H1 (cell line): ENCODE measurements around the gene ATXN1L. TPM values are rescaled to one million over a fixed set of nuclear protein-coding genes. Genes with fewer than 3 reads are reported as not detected.

Experiments used
- CTCF ChIA-PET: fragments of 300-600 bp; sonication (Branson Sonifier 250); formaldehyde crosslinking; loops from one replicate; lab custom pipeline; 2021; ENCODE audit not compliant: partially characterized antibody; lab: Charles Lee
- POLR2A ChIA-PET: fragments of 300-600 bp; sonication (Branson Sonifier 250); formaldehyde crosslinking; loops from one replicate; lab custom pipeline; 2021; ENCODE audit warnings: inconsistent platforms; ENCODE audit not compliant: partially characterized antibody; lab: Charles Lee
- DNase-seq, 2 experiments: peaks; one replicate each; pipeline versions ENCODE4 v3.0.0 to v3.0.0-alpha.2; 2010 to 2022; ENCODE audit warnings: low spot score in 2 of 2, low read depth in 1 of 2, mixed read lengths in 1 of 2
- FAIRE-seq: peaks from 2 replicates; lab custom pipeline; 2011; peaks lifted over from hg19 to GRCh38; lab: Jason Lieb, UNC
- H2AFZ ChIP-seq: 2 replicates; pipeline ENCODE4 v1.8.1; 2012; ENCODE audit warnings: low read length, inconsistent platforms
- H2AK5ac ChIP-seq: 2 replicates; pipeline ENCODE4 v1.6.1; 2013; ENCODE audit warnings: low read depth, low read length
- H2BK120ac ChIP-seq: replicated peaks from 2 replicates; pipeline ENCODE3; 2013; ENCODE audit warnings: low read depth, low read length, inconsistent platforms
- H2BK12ac ChIP-seq: 2 replicates; pipeline ENCODE4 v1.6.1; 2013; ENCODE audit warnings: low read depth, low read length
- H2BK15ac ChIP-seq: 2 replicates; pipeline ENCODE4 v1.6.1; 2013; ENCODE audit warnings: low read length
- H2BK20ac ChIP-seq: 2 replicates; pipeline ENCODE4 v1.6.1; 2013; ENCODE audit warnings: low read length
- H2BK5ac ChIP-seq: 2 replicates; pipeline ENCODE4 v1.6.1; 2013; ENCODE audit warnings: low read depth, low read length
- H3K14ac ChIP-seq: 2 replicates; pipeline ENCODE4 v1.6.1; 2013; ENCODE audit warnings: inconsistent platforms; ENCODE audit not compliant: insufficient read length
- H3K18ac ChIP-seq: 2 replicates; pipeline ENCODE4 v1.6.1; 2013; ENCODE audit warnings: low read length; ENCODE audit errors: extremely low read depth
- H3K23ac ChIP-seq: 2 replicates; pipeline ENCODE4 v1.6.1; 2013; ENCODE audit warnings: inconsistent platforms; ENCODE audit not compliant: insufficient read length
- H3K23me2 ChIP-seq: 2 replicates; pipeline ENCODE4 v1.6.1; 2013; ENCODE audit warnings: low read depth, low read length
- H3K27ac ChIP-seq: 2 replicates; pipeline ENCODE4 v1.6.1; 2011; ENCODE audit warnings: low read depth, low read length, inconsistent platforms
- H3K27me3 ChIP-seq, 4 experiments: replicated peaks in 1 of 4; 1 replicate in 1 of 4; 2 replicates in 3 of 4; pipeline versions ENCODE4 v1.6.1 to v1.8.1; 2011 to 2013; ENCODE audit warnings: low read length in 3 of 4, mild to moderate bottlenecking in 3 of 4, inconsistent platforms in 2 of 4, mixed read lengths in 2 of 4, moderate library complexity in 1 of 4; ENCODE audit not compliant: control insufficient read depth in 3 of 4, insufficient read depth in 3 of 4; ENCODE audit errors: extremely low read depth in 1 of 4
- H3K36me3 ChIP-seq, 4 experiments: 2 replicates each; pipeline versions ENCODE4 v1.6.1 to v1.8.1; 2011 to 2013; ENCODE audit warnings: mild to moderate bottlenecking in 4 of 4, low read length in 3 of 4, moderate library complexity in 2 of 4, control low read depth in 1 of 4, inconsistent platforms in 1 of 4; ENCODE audit not compliant: insufficient read depth in 4 of 4, control insufficient read depth in 2 of 4
- H3K4ac ChIP-seq: replicated peaks from 2 replicates; pipeline ENCODE3; 2013; ENCODE audit warnings: low read length, low read depth, mixed read lengths, inconsistent platforms; ENCODE audit not compliant: insufficient read length
- H3K4me1 ChIP-seq, 4 experiments: replicated peaks in 1 of 4; 1 replicate in 1 of 4; 2 replicates in 3 of 4; pipeline versions ENCODE4 v1.6.1 to v1.8.1; 2011 to 2013; ENCODE audit warnings: low read length in 3 of 4, inconsistent platforms in 2 of 4, mixed read lengths in 1 of 4; ENCODE audit not compliant: insufficient read depth in 4 of 4, control insufficient read depth in 3 of 4
- H3K4me2 ChIP-seq, 2 experiments: 2 replicates each; pipeline versions ENCODE4 v1.6.1 to v1.8.1; 2011 to 2013; ENCODE audit warnings: low read depth in 2 of 2, low read length in 2 of 2, control low read depth in 1 of 2, inconsistent platforms in 1 of 2, mild to moderate bottlenecking in 1 of 2; ENCODE audit not compliant: insufficient read depth in 1 of 2
- H3K4me3 ChIP-seq, 4 experiments: fragments of 200-600, 300-600 bp in 1 of 4; sonication (generic), shearing (Covaris generic), sonication (Bioruptor Twin) in 1 of 4; 2 replicates each; pipeline versions ENCODE4 v1.5.1 to v1.8.1; 2011 to 2016; ENCODE audit warnings: low read length in 4 of 4, low read depth in 3 of 4, control low read depth in 2 of 4, inconsistent platforms in 2 of 4, mild to moderate bottlenecking in 2 of 4, mixed read lengths in 1 of 4, moderate library complexity in 1 of 4; ENCODE audit not compliant: insufficient read depth in 2 of 4; ENCODE audit errors: extremely low read depth in 1 of 4
- H3K56ac ChIP-seq: replicated peaks from 2 replicates; pipeline ENCODE3; 2013; ENCODE audit warnings: low read depth, mild to moderate bottlenecking, mixed read lengths, low read length, inconsistent platforms; ENCODE audit not compliant: insufficient read length
- H3K79me1 ChIP-seq: 2 replicates; pipeline ENCODE4 v1.6.1; 2013; ENCODE audit warnings: low read depth, low read length, control low read depth
- H3K79me2 ChIP-seq, 2 experiments: 2 replicates each; pipeline versions ENCODE4 v1.6.1 to v1.8.1; 2012 to 2013; ENCODE audit warnings: low read length in 2 of 2, mild to moderate bottlenecking in 2 of 2, inconsistent platforms in 1 of 2; ENCODE audit not compliant: insufficient read depth in 2 of 2, control insufficient read depth in 1 of 2
- H3K9ac ChIP-seq, 4 experiments: replicated peaks in 1 of 4; 1 replicate in 1 of 4; 2 replicates in 3 of 4; pipeline versions ENCODE4 v1.6.1 to v1.8.1; 2011 to 2013; ENCODE audit warnings: low read depth in 3 of 4, low read length in 3 of 4, control low read depth in 2 of 4, mild to moderate bottlenecking in 2 of 4, moderate library complexity in 2 of 4, inconsistent platforms in 1 of 4; ENCODE audit errors: extremely low read depth in 1 of 4
- H3K9me3 ChIP-seq, 2 experiments: 2 replicates each; pipeline versions ENCODE4 v1.6.1 to v1.8.1; 2012 to 2013; ENCODE audit warnings: mild to moderate bottlenecking in 2 of 2, moderate library complexity in 2 of 2, control low read depth in 1 of 2, inconsistent platforms in 1 of 2, low read depth in 1 of 2, low read length in 1 of 2, mixed read lengths in 1 of 2; ENCODE audit not compliant: insufficient read depth in 2 of 2
- H4K20me1 ChIP-seq, 2 experiments: replicated peaks in 1 of 2; 2 replicates each; pipeline versions ENCODE3 to v1.8.1; 2011 to 2013; ENCODE audit warnings: inconsistent platforms in 2 of 2, low read length in 2 of 2, mild to moderate bottlenecking in 1 of 2; ENCODE audit not compliant: insufficient read depth in 2 of 2, control insufficient read depth in 1 of 2
- H4K5ac ChIP-seq: 2 replicates; pipeline ENCODE4 v1.6.1; 2013; ENCODE audit warnings: low read length, low read depth, mixed read lengths, inconsistent platforms; ENCODE audit not compliant: insufficient read length
- H4K8ac ChIP-seq: 2 replicates; pipeline ENCODE4 v1.8.0; 2013; ENCODE audit warnings: mild to moderate bottlenecking, moderate library complexity, low read length, inconsistent platforms; ENCODE audit not compliant: insufficient read depth; ENCODE audit errors: extremely low read depth
- H4K91ac ChIP-seq: replicated peaks from 2 replicates; pipeline ENCODE3; 2013; ENCODE audit warnings: low read length, mixed read lengths, inconsistent platforms; ENCODE audit not compliant: insufficient read length
- ATF3 ChIP-seq: IDR thresholded peaks from 2 replicates; pipeline ENCODE4 v1.6.1; 2011; ENCODE audit warnings: low read depth, mild to moderate bottlenecking, low read length; ENCODE audit not compliant: insufficient read depth
- BCL11A ChIP-seq, 2 experiments: IDR thresholded peaks; one replicate each; pipeline ENCODE4 v1.6.1; 2011; ENCODE audit warnings: low read depth in 2 of 2, low read length in 2 of 2, mild to moderate bottlenecking in 2 of 2
- JUN ChIP-seq: IDR thresholded peaks from 2 replicates; pipeline ENCODE4 v1.6.1; 2011; ENCODE audit warnings: low read depth, mild to moderate bottlenecking, improper control_type of control experiment, low read length
- NRF1 ChIP-seq: IDR thresholded peaks from 2 replicates; pipeline ENCODE4 v1.6.1; 2011; ENCODE audit warnings: mild to moderate bottlenecking, low read depth, low read length, improper control_type of control experiment
- RBBP5 ChIP-seq: IDR thresholded peaks from 2 replicates; pipeline ENCODE4 v1.7.1; 2012; ENCODE audit warnings: low read depth, mild to moderate bottlenecking, inconsistent platforms, low read length, moderate library complexity, borderline replicate concordance
- RNF2 ChIP-seq: fragments of 200-900, 300-1000 bp; sonication (generic); IDR thresholded peaks from 2 replicates; pipeline ENCODE4 v1.7.1; 2016; ENCODE audit warnings: borderline replicate concordance, low read depth, mild to moderate bottlenecking, antibody characterized with exemption, low read length; ENCODE audit not compliant: poor library complexity, severe bottlenecking; ENCODE audit errors: missing control alignments
- WGBS, 2 experiments: shearing (Covaris generic) in 1 of 2; methylation state at CpG; one replicate each; pipeline versions ENCODE4 v1.1.6 to v1.1.7; 2013 to 2015; ENCODE audit warnings: low lambda C conversion rate in 2 of 2, mixed read lengths in 2 of 2, inconsistent platforms in 1 of 2, low coverage in 1 of 2, missing lambda C conversion rate in 1 of 2; ENCODE audit not compliant: insufficient replicate concordance in 2 of 2, insufficient coverage in 1 of 2, insufficient read length in 1 of 2; ENCODE audit errors: extremely low coverage in 1 of 2, missing lambda C conversion rate in 1 of 2; 5-methylcytosine and 5-hydroxymethylcytosine counted together
- polyA plus RNA-seq, 7 experiments: library from polyadenylated mRNA; depleted of rRNA in 3 of 7; stranded (reverse) in 5 of 7; unstranded in 2 of 7; fragments of >200 nt in 5 of 7; fragments of 200-250 nt in 2 of 7; gene quantifications; 1 replicate in 5 of 7; 2 replicates in 1 of 7; 4 replicates in 1 of 7; pipeline versions ENCODE4 v1.2.1 to v1.2.3, GENCODE V29; 2011 to 2013; ENCODE audit warnings: missing spikeins in 2 of 7, mixed read lengths in 2 of 7
- total RNA-seq: library from RNA; stranded (reverse); fragmentation: NEBNext Ultra II Directional; extraction: Animal tissue kit (Norgen Biotek cat#: 25700); gene quantifications from 2 replicates; pipeline ENCODE4 v1.2.1, GENCODE V29; 2021
- TF ChIP-seq, protein P1 (sequence below), 3 experiments: IDR thresholded peaks; 1 replicate in 2 of 3; 2 replicates in 1 of 3; pipeline versions ENCODE4 v1.5.1 to v1.6.1; 2011; ENCODE audit warnings: low read length in 3 of 3, mild to moderate bottlenecking in 3 of 3, inconsistent platforms in 2 of 3, low read depth in 1 of 3, moderate library complexity in 1 of 3; ENCODE audit not compliant: insufficient read depth in 1 of 3; ENCODE audit errors: control extremely low read depth in 1 of 3

ATXN1L gene
- total and polyA plus RNA-seq, 2 of the 8 experiments (the other 6 are each of a cell fraction or from before 2014, with no cell fraction given): 12.1 to 23.8 TPM

DNA sequence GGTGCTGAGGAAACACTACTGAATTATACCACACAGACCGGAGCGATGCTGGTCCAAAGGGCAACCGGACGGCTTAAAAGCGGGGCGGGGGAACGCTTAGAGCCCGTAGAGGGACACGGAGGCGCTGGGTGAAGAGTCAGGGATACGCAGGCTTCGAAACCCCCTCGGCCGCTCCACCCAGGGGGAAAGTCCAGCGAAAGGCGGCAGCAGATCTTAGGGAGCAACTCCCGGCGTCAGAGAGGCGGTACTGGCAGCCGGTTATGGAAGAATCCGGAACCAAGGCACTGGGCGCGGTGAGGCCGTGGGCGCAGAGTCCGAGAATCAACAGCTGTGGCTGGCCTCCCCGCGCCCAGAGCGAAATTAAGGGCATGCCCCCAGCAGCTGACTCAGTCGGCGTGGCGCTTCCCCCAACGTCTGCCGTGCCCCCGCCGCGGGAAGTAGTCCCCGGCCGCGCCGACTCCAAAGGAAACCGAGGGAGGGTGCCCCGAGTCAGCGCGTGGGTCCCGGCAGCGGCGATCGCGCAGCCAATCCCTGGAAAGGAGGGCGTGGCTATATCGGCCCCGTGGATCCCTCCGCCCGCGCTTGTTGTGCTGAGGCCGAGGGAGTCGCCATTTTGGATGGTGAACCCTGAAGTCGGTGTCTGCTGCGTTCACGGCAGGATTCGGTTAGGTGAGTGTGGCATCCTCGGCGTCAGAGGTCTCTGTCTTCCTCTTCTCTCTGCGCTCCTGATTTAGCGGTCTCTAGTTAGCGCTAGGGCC lies 49.3 kb downstream of the ATXN1L start, which contains the start of gene IST1:
Gene IST1 (plus strand): TSS at position 611 of the 758 bp plus-strand sequence. CDS start 20,110 bp downstream, outside the sequence.
- peak within 1 kb of the TSS; percentile 96 for H3K56ac ChIP-seq
- no peak within 1 kb of the TSS for H2BK20ac ChIP-seq
- H2AFZ ChIP-seq: no peak within 1 kb of the TSS
- H3K18ac ChIP-seq: peak within 1 kb of the TSS; percentile 93
- peaks cover 0 to 4% (median 0%) of the 10 kb centered on the region in 4 experiments; a peak in 2 of 7 replicates for H3K4me1 ChIP-seq
- H3K23ac ChIP-seq: no peak within 1 kb of the TSS
- no peaks in the 10 kb centered on the region for H3K27me3 ChIP-seq
- H3K79me2 ChIP-seq: peaks cover 34 to 48% of the 10 kb centered on the region in 2 experiments
- FAIRE-seq: no peak
- peak within 1 kb of the TSS; percentile 98 for H4K5ac ChIP-seq
- H3K9me3 ChIP-seq: no peaks in the 10 kb centered on the region
- H4K91ac ChIP-seq: peak within 1 kb of the TSS; percentile 93
- H3K36me3 ChIP-seq: peaks cover 0 to 6% (median 0%) of the 10 kb centered on the region in 4 experiments; a peak in 1 of 8 replicates
- peak within 1 kb of the TSS; percentile 72; the same call in 1 of the 2 replicates for H2BK15ac ChIP-seq
- H2AK5ac ChIP-seq: peak within 1 kb of the TSS; percentile 39; the same call in 1 of the 2 replicates
- H3K27ac ChIP-seq: peak within 1 kb of the TSS; percentile 94
- H3K9ac ChIP-seq: peak within 1 kb of the TSS; percentile 86 to 99 (median 90)
- peak within 1 kb of the TSS; percentile 90 to 95 (median 94) for H3K4me3 ChIP-seq
- POLR2A ChIA-PET: interaction anchor here (0.7 to 5.8 kb wide), 13 partner anchors 9 to 187 kb away, joined by 3 to 70 read pairs (median 5); partner anchors contain the start of genes AP1G1 and ZNF821
- H3K23me2 ChIP-seq: peaks cover 10% of the 10 kb centered on the region; the same call in 1 of the 2 replicates
- peaks cover 4 to 6% of the 10 kb centered on the region in 2 experiments for H4K20me1 ChIP-seq
- peak within 1 kb of the TSS; percentile 83 for H2BK120ac ChIP-seq
- H2BK12ac ChIP-seq: peak within 1 kb of the TSS; percentile 75; the same call in 1 of the 2 replicates
- H2BK5ac ChIP-seq: peak within 1 kb of the TSS; percentile 99
- H3K14ac ChIP-seq: peak within 1 kb of the TSS; percentile 52
- DNase-seq: peak; percentile 88 to 95
- H3K4ac ChIP-seq: peak within 1 kb of the TSS; percentile 91
- peak within 1 kb of the TSS; percentile 73 to 87 for H3K4me2 ChIP-seq
- 1% methylated on average over 64 of the region's 67 CpGs; no CpG with 5 or more reads in 1 of the 2 experiments for WGBS, 2 experiments
- H3K79me1 ChIP-seq: no peaks in the 10 kb centered on the region
- CTCF ChIA-PET: interaction anchor here (4.4 kb wide), 1 partner anchor 12 kb away, joined by 25 read pairs; the partner anchor contains the start of gene ZNF821
- H4K8ac ChIP-seq: peak within 1 kb of the TSS; percentile 98
- TF ChIP-seq BCL11A (IDR thresholded peaks at IDR 0.05; ENCODE audit: low read depth in 2 of 2, low read length in 2 of 2) (no peak), JUN (no peak), NRF1 (no peak), RBBP5 (peak; percentile 73; the same call in 1 of the 2 replicates), RNF2 (no peak), ATF3 (no peak)
- TF ChIP-seq, protein P1, sequence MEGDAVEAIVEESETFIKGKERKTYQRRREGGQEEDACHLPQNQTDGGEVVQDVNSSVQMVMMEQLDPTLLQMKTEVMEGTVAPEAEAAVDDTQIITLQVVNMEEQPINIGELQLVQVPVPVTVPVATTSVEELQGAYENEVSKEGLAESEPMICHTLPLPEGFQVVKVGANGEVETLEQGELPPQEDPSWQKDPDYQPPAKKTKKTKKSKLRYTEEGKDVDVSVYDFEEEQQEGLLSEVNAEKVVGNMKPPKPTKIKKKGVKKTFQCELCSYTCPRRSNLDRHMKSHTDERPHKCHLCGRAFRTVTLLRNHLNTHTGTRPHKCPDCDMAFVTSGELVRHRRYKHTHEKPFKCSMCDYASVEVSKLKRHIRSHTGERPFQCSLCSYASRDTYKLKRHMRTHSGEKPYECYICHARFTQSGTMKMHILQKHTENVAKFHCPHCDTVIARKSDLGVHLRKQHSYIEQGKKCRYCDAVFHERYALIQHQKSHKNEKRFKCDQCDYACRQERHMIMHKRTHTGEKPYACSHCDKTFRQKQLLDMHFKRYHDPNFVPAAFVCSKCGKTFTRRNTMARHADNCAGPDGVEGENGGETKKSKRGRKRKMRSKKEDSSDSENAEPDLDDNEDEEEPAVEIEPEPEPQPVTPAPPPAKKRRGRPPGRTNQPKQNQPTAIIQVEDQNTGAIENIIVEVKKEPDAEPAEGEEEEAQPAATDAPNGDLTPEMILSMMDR (IDR thresholded peaks at IDR 0.05; ENCODE audit: control extremely low read depth in 1 of 3, insufficient read depth in 1 of 3, low read depth in 1 of 3, low read length in 3 of 3): no peak
